ENCODE results near the gene COX11.
A peak's percentile ranks its signal among the peaks of the same experiment; 100 is the strongest.

Gene COX11, protein sequence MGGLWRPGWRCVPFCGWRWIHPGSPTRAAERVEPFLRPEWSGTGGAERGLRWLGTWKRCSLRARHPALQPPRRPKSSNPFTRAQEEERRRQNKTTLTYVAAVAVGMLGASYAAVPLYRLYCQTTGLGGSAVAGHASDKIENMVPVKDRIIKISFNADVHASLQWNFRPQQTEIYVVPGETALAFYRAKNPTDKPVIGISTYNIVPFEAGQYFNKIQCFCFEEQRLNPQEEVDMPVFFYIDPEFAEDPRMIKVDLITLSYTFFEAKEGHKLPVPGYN

DNA sequence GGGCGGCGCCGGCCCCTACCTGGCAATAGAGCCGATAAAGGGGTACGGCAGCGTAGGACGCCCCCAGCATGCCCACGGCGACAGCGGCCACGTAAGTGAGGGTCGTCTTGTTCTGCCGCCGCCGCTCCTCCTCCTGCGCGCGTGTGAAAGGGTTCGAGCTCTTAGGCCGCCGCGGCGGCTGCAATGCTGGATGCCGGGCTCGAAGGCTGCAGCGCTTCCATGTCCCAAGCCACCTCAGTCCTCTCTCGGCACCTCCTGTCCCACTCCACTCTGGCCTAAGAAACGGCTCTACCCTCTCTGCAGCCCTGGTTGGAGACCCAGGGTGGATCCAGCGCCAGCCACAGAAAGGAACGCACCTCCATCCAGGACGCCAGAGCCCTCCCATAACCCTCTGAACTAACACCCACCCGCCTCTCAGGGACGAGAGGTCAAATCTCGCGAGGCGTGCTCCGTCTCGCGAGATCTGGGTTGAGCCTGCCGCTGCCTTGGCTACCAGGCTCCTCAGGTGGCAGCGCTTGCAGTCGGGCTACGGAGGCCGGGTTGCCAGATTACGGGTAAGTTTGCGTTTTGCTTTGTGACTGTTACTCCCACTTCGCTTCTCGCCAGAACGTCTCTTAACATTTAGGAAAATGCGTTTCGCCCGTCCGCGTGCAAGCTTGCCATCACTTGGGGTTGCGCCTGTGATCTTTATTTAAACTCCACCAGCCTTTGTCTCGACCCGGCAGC, at the start of gene COX11, which contains the start of gene STXBP4:
Gene COX11 (minus strand): TSS at position 393 of the 726 bp plus-strand sequence. CDS start 8 bp downstream, at position 385.
Gene STXBP4 (plus strand): TSS at position 504 of the 726 bp plus-strand sequence. CDS start 17,455 bp downstream, outside the sequence.
- peak; percentile 83 to 87 for DNase-seq (ENCODE audit: low read depth in 2 of 2)

GRCh38 chr17:55005520-55005919, 37.1 kb upstream of the COX11 start:
- DNase-seq (ENCODE audit: low read depth in 2 of 2): no peak

- DNase-seq (ENCODE audit: low read depth in 2 of 2): no peak
Measured at GRCh38 chr17:55004484-55004883, 36.0 kb upstream of the COX11 start.

- DNase-seq (ENCODE audit: low read depth in 2 of 2): no peak
Measured at GRCh38 chr17:55002458-55002857, 34.0 kb upstream of the COX11 start.

DNA sequence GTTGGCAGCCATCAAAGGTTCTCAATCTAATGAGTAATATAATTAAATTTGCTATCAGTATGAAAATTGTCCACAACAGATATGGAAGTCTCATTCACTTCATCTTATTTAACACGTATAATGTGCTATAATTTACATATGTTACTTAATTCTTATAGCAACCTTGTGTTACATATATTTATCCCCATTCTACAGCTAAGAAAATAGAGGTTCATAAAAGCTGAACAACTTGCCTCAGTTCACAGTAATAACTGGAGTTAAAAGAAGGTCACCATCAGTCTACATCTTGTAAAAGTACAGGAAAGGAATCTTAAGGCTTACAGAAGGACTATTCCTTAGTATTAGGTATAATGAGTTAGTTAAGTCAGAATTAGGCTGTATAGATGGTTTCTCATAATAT, 28.0 kb upstream of the COX11 start:
- DNase-seq (ENCODE audit: low read depth in 2 of 2): no peak

DNA sequence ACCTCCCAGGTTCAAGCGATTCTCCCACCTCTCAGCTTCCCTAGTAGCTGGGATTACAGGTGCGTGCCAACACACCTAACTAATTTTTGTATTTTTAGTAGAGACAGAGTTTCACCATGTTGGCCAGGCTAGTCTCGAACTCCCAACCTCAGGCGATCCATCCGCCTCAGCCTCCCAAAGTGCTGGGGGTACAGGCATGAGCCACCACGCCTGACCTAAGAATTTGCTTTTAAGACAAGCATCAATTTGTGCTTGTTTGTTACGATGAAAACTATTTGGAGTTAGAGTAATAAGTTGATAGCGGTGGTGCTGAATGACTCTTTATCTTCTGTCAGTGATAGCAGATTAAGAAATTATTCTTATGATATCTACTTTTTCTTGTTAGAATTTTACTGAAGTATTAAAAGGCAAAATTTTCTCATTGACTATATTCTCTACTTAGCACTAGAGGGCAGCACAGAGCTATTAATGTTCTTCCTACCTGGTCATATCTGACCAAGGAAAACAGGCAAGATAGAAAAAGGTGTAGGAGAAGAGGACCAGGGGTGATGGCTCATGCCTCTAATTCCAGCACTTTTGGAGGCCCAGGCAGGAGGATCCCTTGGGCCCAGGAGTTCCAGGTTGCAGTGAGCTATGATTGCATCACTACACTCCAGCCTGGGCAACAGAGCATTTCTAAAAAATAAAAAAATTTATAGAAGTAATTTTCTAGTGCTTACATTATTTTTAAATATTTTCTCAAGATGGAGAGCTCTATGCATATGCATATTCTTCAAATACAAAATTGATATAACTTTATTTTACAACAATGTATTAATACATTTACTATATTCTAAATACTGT, 24.6 kb upstream of the COX11 start:
- DNase-seq (ENCODE audit: low read depth in 2 of 2): no peak

- no peak for DNase-seq (ENCODE audit: low read depth in 2 of 2)
Measured at GRCh38 chr17:54991567-54991966, 23.1 kb upstream of the COX11 start.

GRCh38 chr17:54990118-54990517, 21.7 kb upstream of the COX11 start:
- no peak for DNase-seq (ENCODE audit: low read depth in 2 of 2)

GRCh38 chr17:54985476-54985875, 17.0 kb upstream of the COX11 start:
- no peak for DNase-seq (ENCODE audit: low read depth in 2 of 2)

DNA sequence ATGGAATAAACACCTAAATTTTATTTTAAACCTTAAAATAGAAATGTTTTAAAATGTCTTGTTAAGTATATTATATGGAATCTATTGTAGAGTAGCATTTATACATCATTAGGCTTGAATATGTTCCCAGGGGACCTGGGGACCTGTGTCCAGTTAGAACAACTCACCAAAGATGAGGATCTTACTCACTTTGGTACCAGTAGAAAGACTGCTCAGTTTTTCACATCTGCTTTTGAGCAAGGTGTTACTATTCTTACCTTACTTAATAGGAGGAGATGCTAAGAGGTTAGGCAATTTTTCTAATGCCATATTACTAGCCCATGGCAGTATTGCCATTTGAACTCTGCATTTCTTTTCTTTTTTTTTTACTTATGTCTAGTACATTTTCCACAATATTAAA, 14.8 kb upstream of the COX11 start:
- DNase-seq (ENCODE audit: low read depth in 2 of 2): no peak

GRCh38 chr17:54982399-54982798, 13.9 kb upstream of the COX11 start:
- DNase-seq (ENCODE audit: low read depth in 2 of 2): no peak

DNA sequence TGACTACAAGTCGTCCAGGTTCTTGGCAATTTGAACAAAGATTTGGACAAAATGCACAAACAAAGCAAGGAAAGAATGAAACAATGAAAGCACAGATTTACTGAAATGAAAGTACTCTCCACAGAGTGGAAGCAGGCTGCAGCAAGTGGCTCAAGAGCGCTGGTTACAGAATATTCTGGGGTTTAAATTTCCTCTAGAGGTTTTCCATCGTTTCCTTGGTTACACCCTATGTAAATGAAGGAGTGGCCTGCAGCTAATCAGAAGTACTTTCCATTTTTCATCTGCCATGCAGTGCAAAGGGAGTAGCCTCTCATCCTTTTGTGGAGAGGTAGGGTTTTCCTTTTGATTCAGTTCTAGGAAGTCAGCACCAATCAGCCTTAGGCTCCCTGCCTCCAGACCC, 11.9 kb upstream of the COX11 start:
- no peak for DNase-seq (ENCODE audit: low read depth in 2 of 2)

- no peak for DNase-seq (ENCODE audit: low read depth in 2 of 2)
Measured at GRCh38 chr17:54979657-54980056, 11.2 kb upstream of the COX11 start.

DNA sequence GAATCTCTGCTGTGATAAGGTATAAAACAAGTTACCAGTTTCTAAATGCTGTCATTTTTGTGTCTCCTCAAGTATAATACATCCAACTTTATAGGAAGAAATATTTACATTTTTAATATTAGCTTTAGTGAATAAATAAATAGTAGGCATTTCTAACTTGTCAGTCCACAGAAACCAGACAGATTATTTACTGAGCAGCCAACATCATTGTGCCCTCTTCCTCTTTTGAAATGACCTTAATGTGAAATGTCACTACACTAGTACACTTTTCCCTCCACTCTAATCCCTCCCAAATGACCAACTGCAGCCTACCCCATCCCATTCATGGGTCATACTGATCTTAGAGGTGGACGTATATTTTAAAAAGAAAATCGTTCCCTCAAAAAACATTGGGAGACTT, 9.3 kb upstream of the COX11 start:
- DNase-seq (ENCODE audit: low read depth in 2 of 2): no peak

DNA sequence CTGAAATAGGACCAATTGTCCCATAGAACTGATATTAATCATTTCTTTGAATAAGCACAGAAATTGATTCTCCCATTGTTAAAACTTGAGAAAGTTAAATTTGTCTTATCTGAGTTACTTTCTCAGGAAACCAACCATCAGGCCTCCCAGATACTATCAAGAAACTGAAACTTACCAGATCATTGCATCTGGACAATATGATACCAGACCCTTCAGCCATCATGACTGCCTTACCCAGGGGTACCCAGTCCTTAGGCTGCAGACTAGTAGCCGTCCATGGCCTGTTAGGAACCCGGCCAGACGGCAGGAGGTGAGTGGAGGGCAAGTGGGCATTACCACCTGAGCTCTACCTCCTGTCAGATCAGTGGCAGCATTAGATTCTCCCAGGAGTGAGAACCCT, 7.9 kb upstream of the COX11 start:
- no peak for DNase-seq (ENCODE audit: low read depth in 2 of 2)

GRCh38 chr17:54974759-54975158, 6.3 kb upstream of the COX11 start:
- DNase-seq (ENCODE audit: low read depth in 2 of 2): no peak

- DNase-seq (ENCODE audit: low read depth in 2 of 2): no peak
Measured at GRCh38 chr17:54972406-54973138, 4.1 kb upstream of the COX11 start.

DNA sequence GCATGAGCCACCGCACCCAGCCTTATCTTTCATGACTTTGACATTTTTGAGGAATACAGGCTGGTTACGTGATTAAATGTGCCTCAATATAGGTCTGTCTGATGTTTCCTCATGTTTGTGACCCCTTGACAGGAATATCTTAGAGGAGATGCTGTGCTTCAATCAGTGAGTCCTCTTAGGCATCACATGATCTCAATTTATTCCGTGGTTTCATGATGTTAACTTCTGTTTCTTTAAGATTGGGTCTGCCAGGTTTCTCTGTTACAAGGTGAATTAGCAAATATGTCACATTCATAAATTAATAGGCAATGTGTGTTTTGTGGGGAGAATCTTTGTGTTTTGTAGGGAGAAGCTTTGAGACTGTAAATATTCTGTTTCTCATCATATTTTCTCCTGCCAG, 3.4 kb upstream of the COX11 start:
- DNase-seq (ENCODE audit: low read depth in 2 of 2): no peak

DNA sequence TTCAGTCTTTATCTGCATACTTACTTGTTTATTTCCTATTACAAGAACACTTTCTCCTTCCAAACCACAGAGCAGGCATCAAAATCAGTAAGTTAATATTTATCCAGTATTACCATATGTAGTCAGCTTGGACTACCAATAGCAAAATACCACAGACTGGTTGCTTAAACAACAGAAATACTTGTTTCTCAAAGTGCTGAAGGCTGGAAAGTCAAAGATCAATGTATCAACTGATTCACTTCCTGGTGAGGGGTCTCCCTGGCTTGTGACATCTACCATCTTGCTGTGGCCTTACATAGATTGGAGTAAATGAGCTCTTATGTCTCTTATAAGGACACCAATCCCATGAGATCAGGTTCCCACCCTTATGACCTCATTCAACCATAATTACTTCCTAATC, 2.7 kb upstream of the COX11 start:
- DNase-seq (ENCODE audit: low read depth in 2 of 2): no peak

GRCh38 chr17:54969658-54970572, 1.5 kb upstream of the COX11 start:
- DNase-seq (ENCODE audit: low read depth in 2 of 2): no peak

GRCh38 chr17:54968988-54969332, 506 bp upstream of the COX11 start:
- DNase-seq (ENCODE audit: low read depth in 2 of 2): peak in 1 of 2 donors; percentile 10
